ENCODE data around the gene BOD1L2. TPM values are rescaled to one million over a fixed set of nuclear protein-coding genes. Genes with fewer than 3 reads are reported as not detected.
A peak's percentile ranks its signal among the peaks of the same experiment; 100 is the strongest.

Gene BOD1L2
- total and polyA plus RNA-seq, 2 of the 13 experiments (the other 11 are each of a cell fraction or from before 2014, with no cell fraction given): not detected

- TF ChIP-seq KIAA2018 (CRISPR knock-in tag; IDR thresholded peaks at IDR 0.05; ENCODE audit: borderline replicate concordance): no peak
- no peak for TF ChIP-seq U2AF2 (IDR thresholded peaks at IDR 0.05; ENCODE audit: low read depth, low read length)
- TF ChIP-seq PHF5A (CRISPR knock-in tag; IDR thresholded peaks at IDR 0.05; ENCODE audit: low read depth, unreplicated experiment): no peak
- TF ChIP-seq FOXK2 (IDR thresholded peaks at IDR 0.05): no peak
- TF ChIP-seq ZNF75D (CRISPR knock-in tag; IDR thresholded peaks at IDR 0.05; ENCODE audit: borderline replicate concordance): no peak
- TF ChIP-seq FLYWCH1 (CRISPR knock-in tag; IDR thresholded peaks at IDR 0.05): no peak
- peak; percentile 68; the same call in 1 of the 2 replicates for TF ChIP-seq TGIF2 (CRISPR knock-in tag; IDR thresholded peaks at IDR 0.05)
- TF ChIP-seq PRDM15 (CRISPR knock-in tag; IDR thresholded peaks at IDR 0.05): no peak
- no peak for TF ChIP-seq SKI (IDR thresholded peaks at IDR 0.05; ENCODE audit: partially characterized antibody)
- TF ChIP-seq BATF2 (CRISPR knock-in tag; IDR thresholded peaks at IDR 0.05): no peak
- TF ChIP-seq DZIP1 (CRISPR knock-in tag; IDR thresholded peaks at IDR 0.05): no peak
Measured at GRCh38 chr18:57107140-57107832, 39.6 kb upstream of the BOD1L2 start (continued).
